ENCODE data around the gene THYN1. TPM values are rescaled to one million over a fixed set of nuclear protein-coding genes. Genes with fewer than 3 reads are reported as not detected.

THYN1 gene
- total RNA-seq, 1 experiment from 2014 or later = 88.3 TPM

- ChIA-PET CTCF (interaction anchor here (1.2 to 2.2 kb wide), 3 partner anchors 8 to 38 kb away, joined by 6 to 14 read pairs (median 6); partner anchors contain the start of genes ACAD8, NCAPD3, THYN1 and VPS26B), POLR2A (no interaction called here)
- peak in 1 of 2 experiments; percentile 25 for DNase-seq
- no peaks in the 10 kb centered on the region for H3K4me1 Mint-ChIP-seq (ENCODE audit: low read depth, unreplicated experiment)
- H3K4me1 ChIP-seq = no peaks in the 10 kb centered on the region
- TF ChIP-seq CTCF (IDR thresholded peaks at IDR 0.05; ENCODE audit: insufficient read depth in 1 of 2, low read depth in 1 of 2, low read length in 1 of 2, severe bottlenecking in 1 of 2, unreplicated experiment in 1 of 2) = no peak
- H3K27me3 ChIP-seq (replicated peaks; ENCODE audit: control insufficient read depth, insufficient read depth, low read length) = no peaks in the 10 kb centered on the region
- H3K4me3 Mint-ChIP-seq (ENCODE audit: unreplicated experiment) = no peak overlapping the region
- H3K9me3 ChIP-seq = no peaks in the 10 kb centered on the region
- H3K27ac Mint-ChIP-seq (ENCODE audit: unreplicated experiment) = no peak overlapping the region
- H3K4me3 ChIP-seq (ENCODE audit: low read depth, low read length) = no peak overlapping the region
- no peaks in the 10 kb centered on the region; the same call in 1 of the 2 replicates for H3K36me3 ChIP-seq (ENCODE audit: control insufficient read depth, insufficient read depth, low read length)
- intact Hi-C loops (cut with micrococcal nuclease; ENCODE audit: unreplicated experiment) = loop anchor here (2.0 kb wide), 1 partner anchor 21 kb away; the partner anchor contains the start of gene VPS26B
- BruUV-seq (replicated peaks) = no TSS peak
- no peaks in the 10 kb centered on the region for H3K9me3 Mint-ChIP-seq (ENCODE audit: unreplicated experiment)
- no peaks in the 10 kb centered on the region for H3K27me3 Mint-ChIP-seq (ENCODE audit: insufficient read depth, unreplicated experiment)
- peaks cover 46% of the 10 kb centered on the region for H3K36me3 Mint-ChIP-seq (ENCODE audit: insufficient read depth, unreplicated experiment)
Observed at GRCh38 chr11:134245434-134245833, 7.7 kb downstream of the THYN1 start.

- H3K9me3 Mint-ChIP-seq (ENCODE audit: unreplicated experiment) = no peaks in the 10 kb centered on the region
- Histone ChIP-seq H3K27me3 (replicated peaks; ENCODE audit: control insufficient read depth, insufficient read depth, low read length) (no peaks in the 10 kb centered on the region), H3K9me3 (no peaks in the 10 kb centered on the region), H3K4me3 (ENCODE audit: low read depth, low read length) (no peak overlapping the region), H3K36me3 (ENCODE audit: control insufficient read depth, insufficient read depth, low read length) (no peaks in the 10 kb centered on the region), H3K4me1 (no peaks in the 10 kb centered on the region)
- ChIA-PET CTCF (interaction anchor here (1.0 to 2.2 kb wide), 7 partner anchors 9 to 317 kb away, joined by 3 to 14 read pairs (median 3); partner anchors contain the start of genes ACAD8, NCAPD3, THYN1 and VPS26B), POLR2A (interaction anchor here (0.6 kb wide), 1 partner anchor 20 kb away, joined by 5 read pairs; the partner anchor contains the start of genes NCAPD3 and VPS26B)
- H3K4me3 Mint-ChIP-seq (ENCODE audit: unreplicated experiment) = no peak overlapping the region
- no peaks in the 10 kb centered on the region for H3K27me3 Mint-ChIP-seq (ENCODE audit: insufficient read depth, unreplicated experiment)
- H3K4me1 Mint-ChIP-seq (ENCODE audit: low read depth, unreplicated experiment) = no peaks in the 10 kb centered on the region
- no peak overlapping the region for H3K27ac Mint-ChIP-seq (ENCODE audit: unreplicated experiment)
- peak; percentile 78 to 80 for TF ChIP-seq CTCF (IDR thresholded peaks at IDR 0.05; ENCODE audit: insufficient read depth in 1 of 2, low read depth in 1 of 2, low read length in 1 of 2, severe bottlenecking in 1 of 2, unreplicated experiment in 1 of 2)
- peaks cover 46% of the 10 kb centered on the region for H3K36me3 Mint-ChIP-seq (ENCODE audit: insufficient read depth, unreplicated experiment)
- BruUV-seq (replicated peaks) = no TSS peak
- intact Hi-C loops (cut with micrococcal nuclease; ENCODE audit: unreplicated experiment) = loop anchor here (1.0 to 2.0 kb wide), 2 partner anchors 20 to 37 kb away; partner anchors contain the start of gene VPS26B
- peak; percentile 48 to 52 for DNase-seq
Observed at GRCh38 chr11:134244593-134244992, 8.6 kb downstream of the THYN1 start.

- CTCF ChIA-PET = interaction anchor here (1.0 to 2.2 kb wide), 7 partner anchors 9 to 316 kb away, joined by 3 to 14 read pairs (median 3); partner anchors contain the start of genes ACAD8, NCAPD3, THYN1 and VPS26B
- no peaks in the 10 kb centered on the region for H3K27me3 Mint-ChIP-seq (ENCODE audit: insufficient read depth, unreplicated experiment)
- no peak overlapping the region for H3K27ac Mint-ChIP-seq (ENCODE audit: unreplicated experiment)
- H3K4me3 ChIP-seq (ENCODE audit: low read depth, low read length) = no peak overlapping the region
- intact Hi-C loops (cut with micrococcal nuclease; ENCODE audit: unreplicated experiment) = loop anchor here (1.0 to 2.0 kb wide), 2 partner anchors 19 to 37 kb away; partner anchors contain the start of gene VPS26B
- no peaks in the 10 kb centered on the region for H3K4me1 Mint-ChIP-seq (ENCODE audit: low read depth, unreplicated experiment)
- H3K9me3 ChIP-seq = no peaks in the 10 kb centered on the region
- POLR2A ChIA-PET = no interaction called here
- no peaks in the 10 kb centered on the region for H3K9me3 Mint-ChIP-seq (ENCODE audit: unreplicated experiment)
- peaks cover 41% of the 10 kb centered on the region for H3K36me3 Mint-ChIP-seq (ENCODE audit: insufficient read depth, unreplicated experiment)
- no peak overlapping the region for H3K4me3 Mint-ChIP-seq (ENCODE audit: unreplicated experiment)
- H3K4me1 ChIP-seq = no peaks in the 10 kb centered on the region
- no peaks in the 10 kb centered on the region for H3K27me3 ChIP-seq (replicated peaks; ENCODE audit: control insufficient read depth, insufficient read depth, low read length)
- DNase-seq = peak in 1 of 2 experiments; percentile 16
- no peak for TF ChIP-seq CTCF (IDR thresholded peaks at IDR 0.05; ENCODE audit: insufficient read depth in 1 of 2, low read depth in 1 of 2, low read length in 1 of 2, severe bottlenecking in 1 of 2, unreplicated experiment in 1 of 2)
- 0 out of 2 replicates have a peak, but pooled peaks cover 3% of the 10 kb centered on the region for H3K36me3 ChIP-seq (ENCODE audit: control insufficient read depth, insufficient read depth, low read length)
- no TSS peak for BruUV-seq (replicated peaks)
Observed at GRCh38 chr11:134243913-134244312, 9.2 kb downstream of the THYN1 start.

Data from Caco-2 (cell line).